Nephron progenitor cell (in vitro differentiated cells): Measurements from ENCODE around the gene TIPARP.
"Not testable (repeated sequence)": the region's sequence is repeated elsewhere in the genome, so short reads cannot be mapped to it uniquely, and the experiment has no call there.

Experiments used
- DNase-seq: peaks from one replicate; pipeline ENCODE4 v3.0.0; 2021
- H3K27ac Mint-ChIP-seq: 2 replicates; pipeline ENCODE4 v1.8.0; 2021; ENCODE audit warnings: mild to moderate bottlenecking, moderate library complexity, mixed read lengths
- H3K27me3 Mint-ChIP-seq: 2 replicates; pipeline ENCODE4 v1.8.0; 2021; ENCODE audit warnings: mild to moderate bottlenecking, low read depth, mixed read lengths; ENCODE audit not compliant: poor library complexity
- H3K36me3 Mint-ChIP-seq: 2 replicates; pipeline ENCODE4 v1.8.0; 2021; ENCODE audit warnings: low read depth, mixed read lengths
- H3K4me1 Mint-ChIP-seq: 2 replicates; pipeline ENCODE4 v1.8.0; 2021; ENCODE audit warnings: mixed read lengths
- H3K4me3 Mint-ChIP-seq: 2 replicates; pipeline ENCODE4 v1.8.0; 2021; ENCODE audit warnings: mild to moderate bottlenecking, moderate library complexity, mixed read lengths
- H3K9me3 Mint-ChIP-seq: 2 replicates; pipeline ENCODE4 v1.8.0; 2021; ENCODE audit warnings: mild to moderate bottlenecking, moderate library complexity, mixed read lengths
- TF ChIP-seq, protein P1 (sequence below): fragments of 200-600 bp; sonication (generic); IDR thresholded peaks from 2 replicates; pipeline ENCODE4 v1.5.0; 2021; ENCODE audit warnings: antibody characterized with exemption

TIPARP gene

DNA sequence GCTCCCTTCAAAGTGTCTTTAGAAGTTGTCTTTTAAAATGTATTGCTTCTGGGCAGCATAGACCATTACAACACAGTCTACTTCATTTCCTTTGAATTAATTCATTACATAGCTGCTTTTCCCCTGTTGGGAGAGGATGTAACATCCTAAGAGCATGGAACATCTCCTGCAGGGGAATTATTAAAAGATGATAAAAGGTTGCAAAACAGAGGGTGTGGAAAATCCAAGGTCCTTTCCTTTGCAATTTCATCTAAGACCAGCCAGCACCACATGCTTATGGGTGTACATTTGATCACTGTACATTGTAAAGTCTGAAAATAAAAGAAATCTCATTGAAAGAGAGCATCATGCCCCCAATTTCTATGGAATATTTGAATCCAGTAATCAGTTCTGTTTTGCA is 57.4 kb downstream of the TIPARP start:
- H3K27ac Mint-ChIP-seq, result no peak overlapping the region
- peaks cover 18% of the 10 kb centered on the region for H3K4me1 Mint-ChIP-seq
- H3K27me3 Mint-ChIP-seq, result peaks cover 8% of the 10 kb centered on the region
- TF ChIP-seq, protein P1, sequence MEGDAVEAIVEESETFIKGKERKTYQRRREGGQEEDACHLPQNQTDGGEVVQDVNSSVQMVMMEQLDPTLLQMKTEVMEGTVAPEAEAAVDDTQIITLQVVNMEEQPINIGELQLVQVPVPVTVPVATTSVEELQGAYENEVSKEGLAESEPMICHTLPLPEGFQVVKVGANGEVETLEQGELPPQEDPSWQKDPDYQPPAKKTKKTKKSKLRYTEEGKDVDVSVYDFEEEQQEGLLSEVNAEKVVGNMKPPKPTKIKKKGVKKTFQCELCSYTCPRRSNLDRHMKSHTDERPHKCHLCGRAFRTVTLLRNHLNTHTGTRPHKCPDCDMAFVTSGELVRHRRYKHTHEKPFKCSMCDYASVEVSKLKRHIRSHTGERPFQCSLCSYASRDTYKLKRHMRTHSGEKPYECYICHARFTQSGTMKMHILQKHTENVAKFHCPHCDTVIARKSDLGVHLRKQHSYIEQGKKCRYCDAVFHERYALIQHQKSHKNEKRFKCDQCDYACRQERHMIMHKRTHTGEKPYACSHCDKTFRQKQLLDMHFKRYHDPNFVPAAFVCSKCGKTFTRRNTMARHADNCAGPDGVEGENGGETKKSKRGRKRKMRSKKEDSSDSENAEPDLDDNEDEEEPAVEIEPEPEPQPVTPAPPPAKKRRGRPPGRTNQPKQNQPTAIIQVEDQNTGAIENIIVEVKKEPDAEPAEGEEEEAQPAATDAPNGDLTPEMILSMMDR, result no peak
- no peaks in the 10 kb centered on the region for H3K9me3 Mint-ChIP-seq
- no peak for DNase-seq
- H3K36me3 Mint-ChIP-seq, result no peaks in the 10 kb centered on the region
- H3K4me3 Mint-ChIP-seq, result no peak overlapping the region

DNA sequence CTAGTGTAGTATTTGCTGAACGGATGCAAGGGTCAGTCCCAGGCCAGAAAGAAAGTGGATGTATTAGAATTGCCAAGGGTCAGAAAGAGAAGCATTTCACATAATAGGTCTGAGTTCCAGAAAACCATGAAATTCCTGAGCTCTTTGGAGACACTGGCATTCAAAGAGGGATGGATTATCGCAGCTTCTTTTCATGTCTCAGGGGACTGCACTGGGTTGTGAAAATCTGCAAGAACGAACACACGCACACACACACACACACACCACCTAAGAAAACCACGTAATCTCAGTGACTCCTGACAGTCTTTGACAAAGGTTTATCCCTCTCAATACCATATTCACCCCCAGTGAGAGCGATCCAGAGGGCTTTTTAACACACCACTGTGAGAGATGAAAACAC is 57.9 kb downstream of the TIPARP start:
- H3K36me3 Mint-ChIP-seq, result no peaks in the 10 kb centered on the region
- no peaks in the 10 kb centered on the region for H3K9me3 Mint-ChIP-seq
- peaks cover 18% of the 10 kb centered on the region for H3K4me1 Mint-ChIP-seq
- H3K27ac Mint-ChIP-seq, result peak overlapping the region; percentile 86
- no peak for DNase-seq
- TF ChIP-seq, protein P1, result no peak
- peaks cover 8% of the 10 kb centered on the region for H3K27me3 Mint-ChIP-seq
- H3K4me3 Mint-ChIP-seq, result no peak overlapping the region

DNA sequence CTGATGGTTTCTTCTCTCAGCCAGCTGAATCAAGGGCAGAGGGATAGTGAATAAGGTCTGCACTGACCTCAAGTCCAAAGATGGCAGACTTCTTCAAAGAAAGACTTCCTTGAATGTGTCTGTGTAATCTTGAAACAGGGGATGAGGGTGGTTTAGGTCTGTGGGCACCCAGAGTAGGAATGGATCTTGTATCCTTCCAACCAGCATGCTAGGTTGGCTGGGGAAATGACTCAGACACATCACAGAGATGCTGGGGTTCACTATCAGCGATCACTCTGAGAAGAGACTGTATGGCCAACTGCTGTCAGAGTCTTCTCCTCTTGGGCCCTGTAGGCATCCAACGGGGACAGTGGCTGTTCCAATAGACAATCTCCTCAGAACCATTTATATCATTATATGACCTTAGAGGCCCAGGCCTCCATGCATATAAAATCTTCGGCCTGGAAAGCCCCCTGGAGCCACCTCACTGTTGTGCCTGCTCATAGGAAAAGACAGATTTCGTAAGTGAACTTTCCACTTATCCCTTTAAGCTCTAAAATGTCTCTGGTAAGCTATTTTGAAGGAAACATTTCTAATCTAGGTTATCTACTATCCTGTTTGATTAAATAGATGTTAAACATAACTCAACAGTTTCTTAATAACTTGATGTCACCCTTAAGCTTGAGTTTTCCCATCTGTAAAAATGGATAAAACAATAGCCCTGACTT is 58.5 kb downstream of the TIPARP start:
- H3K36me3 Mint-ChIP-seq, result no peaks in the 10 kb centered on the region
- TF ChIP-seq, protein P1, result no peak
- peaks cover 8% of the 10 kb centered on the region for H3K27me3 Mint-ChIP-seq
- DNase-seq, result no peak
- no peak overlapping the region for H3K4me3 Mint-ChIP-seq
- peaks cover 4% of the 10 kb centered on the region for H3K9me3 Mint-ChIP-seq
- H3K27ac Mint-ChIP-seq, result peak overlapping the region; percentile 86
- peaks cover 17% of the 10 kb centered on the region for H3K4me1 Mint-ChIP-seq

DNA sequence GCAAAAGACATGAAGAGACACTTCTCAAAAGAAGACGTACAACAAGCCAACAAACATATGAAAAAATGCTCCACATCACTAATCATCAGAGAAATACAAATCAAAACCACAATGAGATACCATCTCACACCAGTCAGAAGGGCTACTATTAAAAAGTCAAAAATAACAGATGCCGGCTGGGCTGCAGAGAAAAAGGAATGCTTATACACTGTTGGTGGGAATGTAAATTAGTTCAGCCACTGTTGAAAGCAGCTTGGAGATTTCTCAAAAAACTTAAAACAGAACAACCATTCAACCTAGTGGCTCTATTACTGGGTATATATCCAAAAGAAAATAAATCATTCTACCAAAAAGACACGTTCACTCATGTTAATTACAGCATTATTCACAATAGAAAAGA is 60.3 kb downstream of the TIPARP start:
- not testable (repeated sequence) for H3K9me3 Mint-ChIP-seq, H3K27me3 Mint-ChIP-seq, DNase-seq, H3K4me1 Mint-ChIP-seq, H3K4me3 Mint-ChIP-seq, H3K36me3 Mint-ChIP-seq
- H3K27ac Mint-ChIP-seq, result peak overlapping the region; percentile 13

DNA sequence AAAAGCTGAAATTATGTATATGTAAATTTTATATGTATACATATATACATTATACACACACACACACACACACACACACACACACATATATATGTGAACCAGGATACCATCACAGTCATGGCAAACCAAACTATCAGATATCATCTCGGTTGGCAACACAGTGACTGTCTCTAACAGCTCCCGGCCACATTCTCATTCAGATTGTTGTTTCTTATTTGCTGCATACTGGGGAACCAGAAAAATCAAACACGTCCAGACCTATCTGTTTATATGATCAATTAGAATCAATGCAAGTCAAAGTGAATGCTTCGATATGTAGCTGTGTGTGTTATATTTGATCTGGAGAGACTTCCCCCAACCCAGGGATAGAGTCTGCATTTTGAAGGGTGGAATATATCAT is 61.1 kb downstream of the TIPARP start:
- TF ChIP-seq, protein P1, result no peak
- H3K9me3 Mint-ChIP-seq, result peaks cover 4% of the 10 kb centered on the region
- H3K36me3 Mint-ChIP-seq, result no peaks in the 10 kb centered on the region
- no peak overlapping the region for H3K4me3 Mint-ChIP-seq
- H3K4me1 Mint-ChIP-seq, result peaks cover 5% of the 10 kb centered on the region
- no peak for DNase-seq
- no peak overlapping the region for H3K27ac Mint-ChIP-seq
- H3K27me3 Mint-ChIP-seq, result peaks cover 3% of the 10 kb centered on the region

DNA sequence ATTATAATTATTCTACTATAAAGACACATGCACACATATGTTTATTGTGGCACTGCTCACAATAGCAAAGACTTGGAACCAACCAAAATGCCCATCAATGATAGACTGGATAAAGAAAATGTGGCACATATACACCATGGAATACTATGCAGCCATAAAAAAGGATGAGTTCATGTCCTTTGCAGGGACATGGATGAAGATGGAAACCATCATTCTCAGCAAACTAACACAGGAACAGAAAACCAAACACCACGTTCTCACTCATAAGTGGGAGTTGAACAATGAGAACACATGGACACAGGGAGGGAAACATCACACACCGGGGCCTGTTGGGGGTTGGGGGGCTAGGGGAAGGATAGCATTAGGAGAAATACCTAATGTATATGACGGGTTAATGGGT is 62.7 kb downstream of the TIPARP start:
- H3K4me3 Mint-ChIP-seq, DNase-seq, H3K9me3 Mint-ChIP-seq, H3K36me3 Mint-ChIP-seq, H3K27me3 Mint-ChIP-seq, H3K27ac Mint-ChIP-seq: not testable (repeated sequence)
- H3K4me1 Mint-ChIP-seq, result peaks cover 11% of the 10 kb centered on the region

DNA sequence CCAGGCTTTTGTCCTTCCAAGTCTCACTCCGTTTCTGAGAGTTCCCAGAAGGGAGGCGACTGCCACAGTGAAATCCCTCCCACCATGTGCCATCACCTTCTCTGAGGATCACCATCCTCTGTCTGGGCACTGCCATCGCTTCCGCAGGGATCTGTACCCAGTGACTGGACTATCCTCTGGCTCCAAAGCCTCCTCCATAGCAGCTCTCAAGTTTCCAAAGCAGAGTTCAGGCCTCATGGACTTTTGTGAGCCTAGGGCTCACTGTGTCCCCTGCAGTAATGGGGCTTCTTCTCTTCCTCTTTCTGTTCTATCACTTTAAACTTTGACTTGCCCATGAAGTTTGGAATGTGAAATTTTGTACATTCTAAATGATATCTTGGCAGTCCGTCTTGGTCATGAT is 63.9 kb downstream of the TIPARP start:
- peak overlapping the region; percentile 20 for H3K27ac Mint-ChIP-seq
- peaks cover 5% of the 10 kb centered on the region for H3K36me3 Mint-ChIP-seq
- no peak overlapping the region for H3K4me3 Mint-ChIP-seq
- peaks cover 8% of the 10 kb centered on the region for H3K27me3 Mint-ChIP-seq
- DNase-seq, result no peak
- peaks cover 10% of the 10 kb centered on the region for H3K4me1 Mint-ChIP-seq
- H3K9me3 Mint-ChIP-seq, result peaks cover 10% of the 10 kb centered on the region
- TF ChIP-seq, protein P1, result no peak
